GM19238 (cell line): Measurements from ENCODE around the gene DPP6.

Source experiments
- DNase-seq: peaks from one replicate; pipeline ENCODE4 v3.0.0; 2011; ENCODE audit warnings: low spot score; ENCODE audit not compliant: insufficient read length

The DPP6 gene

DNA sequence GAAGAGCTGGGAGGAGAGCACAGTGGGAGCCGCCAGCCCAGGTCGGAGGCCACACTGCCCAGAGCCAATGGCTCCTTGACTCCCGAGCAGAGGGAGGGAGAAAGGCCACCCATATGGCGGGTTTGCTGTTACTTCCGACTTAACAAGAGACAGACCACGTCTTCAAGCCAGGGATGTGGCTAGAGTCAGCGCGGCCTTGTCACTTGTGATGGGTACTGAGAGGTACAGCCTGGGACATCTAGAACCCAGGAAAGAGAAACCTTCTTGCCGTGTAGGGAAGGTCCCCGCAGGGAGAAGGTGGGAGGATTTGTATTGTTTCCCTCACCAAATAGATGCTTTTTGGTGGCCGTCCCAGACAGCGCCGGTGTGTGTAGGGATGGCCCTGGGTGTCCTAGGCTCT lies 823.1 kb downstream of the DPP6 start:
- DNase-seq = no peak

DNA sequence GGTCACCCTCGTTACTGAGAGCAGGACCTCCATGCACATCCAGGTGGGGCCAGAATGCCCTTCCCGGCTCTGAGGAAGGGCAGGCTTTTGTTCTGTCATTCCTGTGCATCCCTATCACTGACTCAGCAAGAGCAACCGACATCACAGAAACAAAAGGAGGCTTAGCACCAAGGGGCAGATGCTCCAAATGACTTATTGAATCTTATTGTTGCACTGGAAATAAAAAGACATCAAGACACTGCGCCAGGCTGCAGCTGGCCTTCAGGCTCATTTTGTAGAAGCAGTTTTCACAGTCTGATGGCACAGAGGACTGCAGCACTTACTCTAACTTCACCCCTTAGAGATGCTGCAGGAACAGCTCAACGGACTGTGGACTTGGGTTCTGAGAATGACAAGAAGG lies 824.3 kb downstream of the DPP6 start:
- no peak for DNase-seq

DNA sequence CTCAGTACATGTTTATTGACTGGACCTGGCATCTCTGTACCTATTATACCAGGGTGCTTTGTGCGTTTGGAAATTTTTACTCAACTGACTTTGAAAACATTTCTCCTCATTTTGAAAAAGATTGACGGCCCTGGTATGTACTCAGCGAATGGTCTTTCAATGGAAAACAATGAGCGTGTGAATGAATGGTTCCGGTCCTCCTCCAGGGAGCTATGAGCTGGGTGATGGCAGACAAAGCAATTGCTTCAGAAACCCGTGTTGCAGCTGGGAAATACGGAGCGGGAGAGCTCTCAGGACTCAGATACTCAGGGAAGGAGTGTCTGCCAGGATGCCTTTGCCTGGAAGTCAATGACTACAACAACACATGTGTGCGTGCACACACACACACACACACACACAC lies 824.8 kb downstream of the DPP6 start:
- no peak for DNase-seq

DNA sequence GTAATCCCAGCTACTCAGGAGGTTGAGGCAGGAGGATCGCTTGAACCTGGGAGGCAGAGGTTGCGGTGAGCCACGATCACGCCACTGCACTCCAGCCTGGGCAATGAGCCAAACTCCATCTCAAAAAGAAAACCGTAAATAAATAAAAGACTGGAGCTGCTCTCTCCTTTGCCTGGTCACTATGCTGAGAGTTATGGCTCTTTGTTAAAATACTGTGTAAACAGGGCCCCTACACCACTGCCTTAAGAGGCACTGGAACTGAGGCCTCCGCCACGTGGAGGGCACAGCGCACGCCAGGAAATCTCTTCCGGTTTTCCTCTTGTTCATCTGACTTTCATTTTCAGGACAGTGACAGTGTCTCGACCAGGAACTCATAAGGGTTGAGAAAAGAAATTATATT lies 827.4 kb downstream of the DPP6 start:
- no peak for DNase-seq

DNA sequence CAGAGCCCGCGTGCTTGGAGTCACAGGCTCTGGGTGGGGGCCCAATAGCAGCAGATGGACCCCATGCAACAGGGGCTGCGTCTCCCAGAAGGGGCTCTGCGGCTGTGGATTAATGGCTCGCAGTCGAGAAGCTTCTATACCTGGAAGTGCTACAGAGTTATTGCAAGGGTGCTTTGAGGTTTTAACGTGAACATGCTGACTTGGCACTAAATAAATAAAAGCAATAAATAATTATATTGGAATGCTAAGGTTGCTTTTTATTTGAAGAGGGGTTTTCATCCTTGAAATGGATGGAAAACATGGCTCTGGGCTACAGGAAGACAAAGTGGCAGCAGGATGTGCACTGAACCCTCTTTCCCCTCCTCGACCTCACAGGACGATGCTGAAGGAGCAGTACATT lies 828.3 kb downstream of the DPP6 start:
- no peak for DNase-seq

DNA sequence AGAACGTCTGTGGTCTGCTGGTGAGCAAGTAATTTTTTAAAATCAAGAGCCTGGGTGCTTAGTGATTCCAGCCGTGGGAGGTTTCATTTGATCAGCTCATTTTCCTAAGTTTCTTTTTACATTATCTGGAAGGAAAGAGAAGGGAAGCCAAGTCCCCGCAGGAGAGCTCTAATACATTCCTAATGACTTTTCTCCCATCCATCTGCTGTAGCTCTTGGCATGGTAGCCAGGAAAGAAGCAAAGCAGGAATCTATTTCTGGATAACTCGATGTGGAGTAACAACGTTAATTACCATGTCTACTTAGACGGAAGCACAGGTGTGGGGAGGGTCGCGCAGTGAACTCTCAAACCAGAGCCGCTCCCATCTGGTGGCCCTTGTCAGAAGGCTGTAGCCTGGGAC lies 828.8 kb downstream of the DPP6 start:
- DNase-seq = no peak

DNA sequence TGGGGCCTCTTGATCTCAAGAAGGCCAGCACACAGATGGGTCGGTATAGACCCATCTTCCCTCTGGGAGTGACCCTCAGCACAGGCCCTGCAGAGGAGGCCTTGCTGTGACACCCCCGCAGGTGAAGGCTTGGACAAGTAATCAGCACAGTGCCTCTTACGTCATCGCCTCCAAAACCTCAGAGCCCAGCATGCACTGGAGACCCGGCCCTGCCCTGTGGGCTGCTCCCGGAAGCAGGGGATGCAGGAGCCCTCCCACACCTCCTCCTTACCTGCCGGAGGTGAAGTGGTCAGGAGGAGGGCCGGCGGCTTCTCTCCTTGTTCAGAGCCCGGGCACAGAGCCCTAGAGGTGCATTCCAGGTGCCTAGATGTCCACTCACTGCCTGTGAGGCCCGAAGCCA lies 829.3 kb downstream of the DPP6 start:
- DNase-seq = no peak

DNA sequence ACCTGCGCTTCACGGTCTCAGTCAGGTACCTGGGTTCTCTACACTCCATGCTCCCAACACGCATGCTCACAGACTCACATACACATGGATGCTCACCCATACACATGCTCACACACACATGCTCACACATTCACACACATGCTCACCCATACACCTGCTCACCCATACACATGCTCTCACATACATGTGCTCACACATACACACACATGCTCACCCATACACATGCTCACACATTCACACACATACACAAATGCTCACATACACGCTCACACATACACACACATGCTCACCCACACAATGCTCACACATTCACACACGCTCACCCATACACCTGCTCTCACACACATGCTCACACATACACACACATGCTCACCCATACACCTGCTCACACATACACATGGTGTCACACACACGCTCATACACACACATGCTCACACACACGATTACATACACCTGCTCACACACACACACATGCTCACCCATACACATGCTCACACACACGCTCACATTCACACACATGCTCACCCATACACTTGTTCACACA lies 830.8 kb downstream of the DPP6 start:
- DNase-seq = no peak

DNA sequence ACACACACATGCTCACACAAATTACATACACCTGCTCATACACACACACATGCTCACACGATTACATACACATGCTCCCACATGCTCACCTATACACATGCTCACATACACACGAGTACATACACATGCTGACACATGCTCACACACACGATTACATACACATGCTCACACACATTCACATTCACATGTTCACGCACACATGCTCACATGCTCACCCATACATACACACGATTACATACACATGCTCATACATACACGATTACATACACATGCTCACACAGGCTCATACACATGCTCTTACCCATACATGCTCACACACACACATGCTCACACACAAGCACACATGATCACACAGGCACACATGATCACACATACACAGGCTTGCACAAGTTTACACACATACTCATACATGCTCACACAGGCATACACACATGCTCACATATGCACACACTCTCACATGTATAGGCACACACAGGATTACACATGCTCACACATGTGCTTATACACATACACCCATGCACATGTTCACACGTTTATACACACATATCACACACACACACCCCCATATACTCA lies 832.2 kb downstream of the DPP6 start:
- no peak for DNase-seq

DNA sequence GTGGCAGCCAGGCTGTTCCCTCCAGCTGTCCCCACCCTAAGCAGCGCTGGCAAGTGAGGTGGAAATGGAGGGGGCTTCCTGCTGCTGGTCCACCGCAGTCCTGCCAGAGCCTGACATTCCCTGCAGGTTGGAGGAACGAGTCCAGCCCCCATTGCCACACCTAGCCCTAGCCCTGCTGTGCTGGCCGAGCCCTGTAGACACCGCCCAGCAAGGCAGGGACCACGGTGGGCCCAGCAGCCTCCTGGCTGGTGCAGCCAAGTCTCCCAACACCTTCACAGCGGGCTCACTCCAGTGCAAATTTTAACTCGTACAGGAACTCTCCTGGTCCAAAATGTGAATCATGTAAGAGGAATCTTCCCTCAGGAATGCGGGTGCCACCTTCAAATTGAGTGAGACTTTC lies 834.4 kb downstream of the DPP6 start:
- no peak for DNase-seq

DNA sequence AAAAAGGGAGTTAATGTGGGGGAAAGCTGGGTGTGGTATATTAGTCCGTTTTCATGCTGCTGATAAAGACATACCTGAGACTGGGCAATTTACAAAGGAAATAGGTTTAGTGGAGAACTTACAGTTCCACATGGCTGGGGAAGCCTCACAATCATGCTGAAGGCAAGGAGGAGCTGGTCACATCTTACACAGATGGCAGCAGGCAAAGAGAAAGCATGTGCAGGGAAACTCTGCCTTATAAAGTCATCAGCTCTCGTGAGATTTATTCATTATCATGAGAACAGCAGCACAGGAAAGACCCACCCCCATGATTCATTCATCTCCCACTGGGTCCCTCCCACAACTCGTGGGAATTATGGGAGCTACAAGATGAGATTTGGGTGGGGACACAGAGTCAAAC lies 836.5 kb downstream of the DPP6 start:
- no peak for DNase-seq

DNA sequence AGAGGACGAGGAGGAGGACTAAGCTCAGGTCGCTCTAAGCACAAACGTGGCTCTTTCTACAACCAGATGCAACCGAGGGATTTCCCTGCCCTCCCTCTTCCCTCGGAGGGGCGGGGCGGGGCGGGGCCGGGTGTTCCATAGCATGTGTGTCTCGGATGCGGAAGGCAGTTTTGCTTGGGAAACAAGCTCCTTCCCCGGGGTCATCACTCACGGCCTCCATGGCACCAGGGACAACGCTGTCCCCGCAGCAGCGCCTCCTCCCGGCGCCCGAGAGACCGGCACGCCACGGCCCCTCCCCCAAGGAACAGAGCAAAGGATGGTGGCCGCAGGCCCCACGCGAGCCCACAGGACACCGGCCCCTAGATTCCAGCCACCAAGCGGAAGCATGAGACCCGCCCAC lies 840.3 kb downstream of the DPP6 start:
- no peak for DNase-seq

DNA sequence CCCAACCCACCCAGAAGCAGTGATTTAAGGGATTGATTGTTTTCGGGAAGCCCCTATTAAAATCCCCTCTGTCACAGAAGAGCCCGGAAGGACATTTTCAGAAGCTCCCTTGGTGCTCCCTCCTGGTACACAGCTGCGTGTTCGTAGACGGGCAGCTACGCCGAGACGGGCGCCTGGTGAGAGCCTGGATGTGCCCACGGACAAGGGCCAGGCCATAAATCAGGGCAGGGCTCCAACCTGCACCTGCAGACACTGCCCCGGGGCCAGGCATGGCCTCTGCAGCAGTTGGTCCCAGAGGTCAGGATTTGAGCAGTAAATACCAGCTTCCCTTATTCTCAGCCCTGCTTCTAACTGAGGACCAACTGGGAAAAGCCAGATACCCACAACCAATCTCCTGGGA lies 843.9 kb downstream of the DPP6 start:
- DNase-seq = no peak

DNA sequence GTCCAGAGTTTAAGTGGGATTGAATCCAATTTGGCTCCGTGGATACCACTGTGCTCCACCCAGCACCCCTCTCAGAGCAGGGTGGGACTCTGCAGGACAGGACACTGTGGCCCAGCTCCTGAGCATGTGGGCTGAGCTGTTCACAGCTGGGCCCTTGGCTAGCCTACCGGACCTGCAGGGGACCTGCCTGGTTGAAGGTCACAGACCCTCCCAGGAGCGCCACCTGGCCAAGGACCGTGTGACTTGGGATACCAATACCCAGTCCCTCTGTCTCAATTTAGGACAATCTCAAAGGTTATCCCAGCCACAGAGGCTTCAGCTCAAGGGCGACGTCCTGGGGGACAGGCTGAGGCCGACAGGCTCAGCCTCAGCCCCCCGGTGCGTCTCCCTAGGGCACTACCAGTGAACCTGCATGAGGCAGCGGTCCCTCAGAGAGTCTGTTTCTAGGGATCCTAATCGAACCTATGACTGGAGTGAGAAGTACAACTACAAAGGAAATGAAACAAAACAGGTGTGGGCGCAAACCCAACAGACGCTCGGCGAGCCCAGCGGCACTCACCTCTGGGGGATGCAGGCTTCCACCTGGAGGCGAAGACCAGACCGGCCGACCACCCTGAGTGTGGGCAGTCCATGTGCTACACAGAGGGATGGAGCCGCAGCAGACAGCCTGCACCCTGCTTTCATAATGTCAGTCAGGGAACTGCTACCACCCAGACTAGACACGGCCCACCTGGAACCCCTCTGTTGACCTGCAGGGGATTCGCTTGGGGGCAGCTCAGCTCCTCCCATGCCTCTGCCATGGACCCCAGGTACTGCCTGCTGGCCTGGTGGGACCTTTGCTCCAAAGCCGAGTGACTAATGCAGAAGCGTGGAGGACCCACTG lies 847.0 kb downstream of the DPP6 start:
- no peak for DNase-seq

DNA sequence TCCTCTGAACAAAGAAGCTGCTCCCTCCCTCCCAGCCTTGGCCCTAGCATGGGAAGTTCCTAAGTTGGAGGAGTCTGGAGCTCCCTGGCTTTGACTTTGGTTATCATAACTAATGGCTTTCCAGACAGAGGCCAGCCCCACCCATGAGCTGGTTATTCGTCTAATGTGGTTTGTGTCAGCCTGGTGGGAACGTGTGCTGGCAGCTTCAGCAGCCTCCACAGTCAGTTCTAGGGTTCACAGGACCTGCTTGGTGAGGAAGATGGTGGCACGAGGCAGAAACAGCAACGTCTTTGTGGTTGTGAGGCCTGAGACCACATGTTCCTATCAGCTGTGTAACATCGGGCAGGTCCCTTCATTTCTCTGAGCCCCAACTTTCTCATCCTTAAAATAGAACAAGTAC lies 847.7 kb downstream of the DPP6 start:
- DNase-seq = no peak

DNA sequence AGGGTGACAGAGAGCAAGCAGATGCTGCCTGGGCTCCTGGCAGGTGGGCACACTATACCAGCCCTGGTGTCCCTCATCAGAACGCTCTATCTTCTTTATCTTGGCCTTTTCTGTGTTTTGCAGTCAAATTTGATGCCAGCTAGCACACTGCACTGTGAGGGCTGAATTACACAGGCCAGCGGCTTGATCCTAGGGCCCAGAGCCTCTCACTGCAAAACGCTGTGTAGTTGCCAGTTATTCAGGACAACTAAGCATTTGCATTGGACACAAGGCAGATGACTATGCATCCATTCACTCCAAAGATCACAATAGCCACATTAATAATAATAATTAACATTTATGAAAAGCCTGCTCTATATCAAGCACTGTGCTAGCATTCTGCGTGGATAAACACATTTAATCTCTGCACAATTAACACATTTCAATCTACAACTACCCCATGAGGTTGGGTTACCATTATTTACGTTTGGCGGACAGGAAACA lies 850.4 kb downstream of the DPP6 start:
- no peak for DNase-seq

DNA sequence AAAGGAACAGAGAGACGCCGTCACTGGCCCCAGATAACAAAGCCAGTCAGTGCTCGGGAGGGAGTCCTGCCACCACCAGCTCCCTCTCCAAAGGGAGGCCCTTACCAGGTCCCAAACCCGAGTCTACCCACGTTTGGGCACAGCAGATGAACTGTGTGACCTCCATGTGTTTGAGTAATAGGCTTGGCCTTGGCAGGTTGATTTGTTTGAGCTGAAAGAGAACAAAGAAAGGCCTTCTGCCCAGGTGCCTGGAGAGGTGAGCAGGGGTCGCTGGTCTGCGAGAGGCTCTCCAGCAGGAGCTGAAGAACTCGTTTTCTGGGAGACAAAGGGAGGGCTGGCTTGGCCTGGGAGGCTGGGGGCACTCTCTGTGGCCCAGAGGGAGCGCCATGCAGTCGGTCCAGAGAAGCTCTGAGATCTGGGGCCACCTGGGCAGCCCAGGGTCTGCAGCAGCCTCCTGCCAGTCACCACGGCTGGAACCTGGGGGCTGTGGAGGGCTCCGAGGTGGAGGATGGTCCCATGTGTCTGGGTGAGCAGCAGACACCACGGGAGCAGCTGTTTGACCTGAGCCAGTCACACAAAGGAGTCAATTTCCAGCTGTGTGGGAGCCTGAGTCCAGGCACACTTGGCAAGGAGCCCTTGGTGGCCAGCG lies 851.0 kb downstream of the DPP6 start:
- no peak for DNase-seq

DNA sequence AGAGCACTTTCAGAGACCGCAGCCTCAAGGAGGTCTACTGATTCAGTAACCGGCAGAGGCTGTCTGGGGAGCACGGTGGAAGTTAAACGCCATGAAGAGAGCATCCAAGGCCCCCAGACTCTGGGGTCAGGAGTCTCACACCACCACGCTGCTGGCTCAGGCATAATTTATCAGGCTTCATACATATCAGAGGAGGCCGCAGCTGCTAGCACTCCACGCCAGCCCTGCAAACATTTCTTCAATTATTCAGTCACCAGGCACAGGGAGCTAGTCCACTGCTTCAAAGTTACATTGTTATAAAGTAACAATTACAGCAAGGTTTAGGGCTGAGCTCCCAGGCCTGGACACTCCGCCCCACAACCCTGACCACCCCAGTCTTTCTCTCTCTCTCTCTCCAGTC lies 852.9 kb downstream of the DPP6 start:
- no peak for DNase-seq

DNA sequence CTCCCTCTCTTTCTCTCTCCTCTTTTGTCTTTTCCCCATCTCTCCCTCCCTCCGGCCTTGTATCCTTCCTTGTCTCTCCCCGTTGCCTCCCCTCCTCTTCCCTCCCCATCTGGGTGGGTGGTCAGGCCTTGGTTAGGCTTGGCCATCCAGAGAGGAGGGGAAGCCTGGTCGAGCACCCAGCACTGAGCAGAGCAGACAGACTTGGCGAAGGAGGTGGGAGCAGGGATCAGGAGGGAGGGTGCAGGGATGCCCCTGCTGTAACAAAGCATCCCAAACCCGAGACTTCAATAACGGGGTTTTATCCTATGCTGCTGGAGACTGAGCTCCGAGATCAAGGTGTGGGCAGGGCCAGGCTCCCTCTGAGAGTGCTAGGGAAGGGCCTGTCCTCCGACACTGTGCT lies 853.4 kb downstream of the DPP6 start:
- DNase-seq = no peak

DNA sequence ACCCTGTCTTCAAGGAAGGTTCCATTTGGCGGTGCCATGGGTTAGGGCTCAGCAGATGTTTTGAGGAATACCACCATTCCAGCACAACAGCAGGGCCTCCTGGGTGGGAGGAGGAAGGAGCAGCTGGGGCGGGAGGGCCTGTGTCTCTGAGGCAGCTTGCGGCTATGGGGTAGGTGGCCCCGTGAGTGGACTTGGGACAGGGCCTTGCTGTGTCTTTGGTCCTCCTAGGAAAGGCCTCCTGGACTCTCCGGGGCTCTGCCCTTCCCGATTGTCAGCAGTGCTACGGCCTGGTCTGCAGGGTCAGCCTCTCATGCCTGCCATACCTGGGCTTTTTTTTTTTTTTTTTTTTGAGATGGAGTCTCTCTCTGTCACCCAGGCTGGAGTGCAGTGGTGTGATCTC lies 854.0 kb downstream of the DPP6 start:
- DNase-seq = no peak

DNA sequence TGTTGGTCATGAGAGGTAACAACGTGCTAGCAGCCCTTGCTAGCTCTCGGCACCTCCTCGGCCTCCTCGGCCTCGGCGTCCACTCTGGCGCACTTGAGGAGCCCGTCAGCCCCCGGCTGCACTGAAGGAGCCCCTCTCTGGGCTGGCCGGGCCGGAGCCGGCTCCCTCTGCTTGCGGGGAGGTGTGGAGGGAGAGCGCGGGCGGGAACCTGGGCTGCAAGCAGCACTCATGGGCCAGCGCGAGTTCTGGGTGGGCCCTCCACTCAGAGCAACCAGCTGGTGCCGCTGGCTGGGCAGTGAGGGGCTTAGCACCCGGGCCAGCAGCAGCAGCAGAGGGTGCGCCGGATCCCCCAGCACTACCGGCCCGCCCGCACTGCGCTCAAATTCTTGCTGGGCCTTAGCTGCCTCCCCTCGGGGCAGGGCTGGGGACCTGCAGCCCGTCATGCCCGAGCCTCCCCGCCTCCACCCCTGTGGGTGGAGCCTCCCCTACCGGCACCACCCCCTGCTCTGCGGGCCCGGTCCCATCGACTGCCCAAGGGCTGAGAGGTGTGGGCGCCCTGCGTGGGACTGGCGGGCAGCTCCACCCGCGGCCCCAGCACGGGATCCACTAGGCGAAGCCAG lies 854.6 kb downstream of the DPP6 start:
- DNase-seq = no peak
